Erythroblast (primary cell): ENCODE results near the gene ATP6V0E2.

Source experiments
- GATA1 ChIP-seq: IDR thresholded peaks from 2 replicates; pipeline ENCODE4 v1.6.1; 2011; ENCODE audit warnings: low read depth, mild to moderate bottlenecking, control low read depth, low read length, moderate library complexity
- POLR2A ChIP-seq: IDR thresholded peaks from 2 replicates; pipeline ENCODE4 v1.6.1; 2011; ENCODE audit warnings: mild to moderate bottlenecking, low read length

DNA sequence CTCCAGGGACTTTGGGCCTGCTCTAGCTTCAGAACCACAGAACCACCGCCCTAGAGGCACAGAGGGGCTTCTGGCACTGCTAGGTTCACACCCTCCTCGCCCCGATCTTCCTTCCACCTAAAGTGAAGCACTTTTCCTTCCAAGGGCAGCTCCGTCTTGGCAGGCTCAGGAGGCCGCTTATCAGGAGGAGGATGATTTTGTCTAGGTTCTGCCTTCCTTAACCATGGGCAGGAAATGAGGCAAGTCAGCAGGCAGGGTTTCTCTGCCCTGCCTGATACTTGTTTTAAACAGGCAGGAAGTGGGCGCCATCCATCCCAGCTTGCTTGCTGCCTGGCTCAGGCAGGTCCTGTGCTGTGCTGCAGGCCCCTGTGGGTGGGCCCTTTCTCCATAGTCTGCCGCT, 8.3 kb upstream of the ATP6V0E2 start:
- TF ChIP-seq POLR2A (no peak), GATA1 (no peak)
